ENCODE results near the gene GIGYF2. TPM values are rescaled to one million over a fixed set of nuclear protein-coding genes. Genes with fewer than 3 reads are reported as not detected.

The GIGYF2 gene
- total and polyA plus RNA-seq, 2 of the 13 experiments (the other 11 are each of a cell fraction or from before 2014, with no cell fraction given) = 44.9 to 73.5 TPM

DNA sequence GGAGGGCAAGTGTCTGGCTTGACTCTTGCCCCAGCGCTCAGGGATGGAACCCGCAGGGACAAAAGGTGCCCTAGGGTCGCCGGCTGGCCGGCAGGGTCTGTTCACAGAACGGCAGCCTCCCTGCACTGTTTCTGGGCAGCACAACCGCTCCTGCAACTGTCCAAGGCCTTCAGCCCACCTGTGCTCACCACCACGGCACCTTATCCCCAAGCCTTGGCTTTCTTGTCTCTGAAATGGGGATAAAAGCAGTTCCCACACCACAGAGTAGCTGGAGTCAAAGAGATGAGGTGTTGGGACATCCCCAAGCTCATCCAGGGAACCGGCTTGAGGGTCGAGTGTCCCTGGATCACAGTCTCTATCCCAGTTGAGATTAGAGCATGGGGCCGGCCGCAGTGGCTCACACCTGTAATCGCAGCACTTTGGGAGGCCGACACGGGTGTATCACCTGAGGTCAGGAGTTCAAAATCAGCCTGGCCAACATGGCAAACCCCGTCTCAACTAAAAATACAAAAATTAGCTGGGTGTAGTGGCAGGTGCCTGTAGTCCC is 177.6 kb downstream of the GIGYF2 start (continued):
- TF ChIP-seq, protein P1, sequence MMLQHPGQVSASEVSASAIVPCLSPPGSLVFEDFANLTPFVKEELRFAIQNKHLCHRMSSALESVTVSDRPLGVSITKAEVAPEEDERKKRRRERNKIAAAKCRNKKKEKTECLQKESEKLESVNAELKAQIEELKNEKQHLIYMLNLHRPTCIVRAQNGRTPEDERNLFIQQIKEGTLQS (CRISPR knock-in tag; IDR thresholded peaks at IDR 0.05) = no peak
- no peak for TF ChIP-seq KAT2B (IDR thresholded peaks at IDR 0.05; ENCODE audit: borderline replicate concordance, low read depth, low read length)
- no peak for TF ChIP-seq STAG1 (CRISPR knock-in tag; IDR thresholded peaks at IDR 0.05)
- no peak for TF ChIP-seq YY1 (IDR thresholded peaks at IDR 0.05; ENCODE audit: insufficient read depth, insufficient replicate concordance, low read depth, low read length)
- TF ChIP-seq JDP2 (CRISPR knock-in tag; IDR thresholded peaks at IDR 0.05; ENCODE audit: borderline replicate concordance) = no peak
- no peak for TF ChIP-seq TEAD3 (CRISPR knock-in tag; optimal IDR thresholded peaks at IDR 0.05; ENCODE audit: borderline replicate concordance)
- TF ChIP-seq ZNF430 (CRISPR knock-in tag; IDR thresholded peaks at IDR 0.05) = no peak
- TF ChIP-seq MBD4 (IDR thresholded peaks at IDR 0.05; ENCODE audit: borderline replicate concordance, low read length) = no peak
- TF ChIP-seq ESRRA (CRISPR knock-in tag; IDR thresholded peaks at IDR 0.05; ENCODE audit: low read depth) = no peak
- TF ChIP-seq ZNF550 (CRISPR knock-in tag; IDR thresholded peaks at IDR 0.05; ENCODE audit: borderline replicate concordance) = no peak
- TF ChIP-seq CBFB (CRISPR knock-in tag; IDR thresholded peaks at IDR 0.05) = no peak
- TF ChIP-seq SKI (IDR thresholded peaks at IDR 0.05; ENCODE audit: partially characterized antibody) = no peak
- TF ChIP-seq, protein P2, sequence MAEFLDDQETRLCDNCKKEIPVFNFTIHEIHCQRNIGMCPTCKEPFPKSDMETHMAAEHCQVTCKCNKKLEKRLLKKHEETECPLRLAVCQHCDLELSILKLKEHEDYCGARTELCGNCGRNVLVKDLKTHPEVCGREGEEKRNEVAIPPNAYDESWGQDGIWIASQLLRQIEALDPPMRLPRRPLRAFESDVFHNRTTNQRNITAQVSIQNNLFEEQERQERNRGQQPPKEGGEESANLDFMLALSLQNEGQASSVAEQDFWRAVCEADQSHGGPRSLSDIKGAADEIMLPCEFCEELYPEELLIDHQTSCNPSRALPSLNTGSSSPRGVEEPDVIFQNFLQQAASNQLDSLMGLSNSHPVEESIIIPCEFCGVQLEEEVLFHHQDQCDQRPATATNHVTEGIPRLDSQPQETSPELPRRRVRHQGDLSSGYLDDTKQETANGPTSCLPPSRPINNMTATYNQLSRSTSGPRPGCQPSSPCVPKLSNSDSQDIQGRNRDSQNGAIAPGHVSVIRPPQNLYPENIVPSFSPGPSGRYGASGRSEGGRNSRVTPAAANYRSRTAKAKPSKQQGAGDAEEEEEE (CRISPR knock-in tag; IDR thresholded peaks at IDR 0.05; ENCODE audit: borderline replicate concordance) = no peak
- no peak for TF ChIP-seq ZNF678 (CRISPR knock-in tag; IDR thresholded peaks at IDR 0.05)
- TF ChIP-seq, protein P3, sequence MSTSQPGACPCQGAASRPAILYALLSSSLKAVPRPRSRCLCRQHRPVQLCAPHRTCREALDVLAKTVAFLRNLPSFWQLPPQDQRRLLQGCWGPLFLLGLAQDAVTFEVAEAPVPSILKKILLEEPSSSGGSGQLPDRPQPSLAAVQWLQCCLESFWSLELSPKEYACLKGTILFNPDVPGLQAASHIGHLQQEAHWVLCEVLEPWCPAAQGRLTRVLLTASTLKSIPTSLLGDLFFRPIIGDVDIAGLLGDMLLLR (CRISPR knock-in tag; IDR thresholded peaks at IDR 0.05) = no peak
- TF ChIP-seq RAD21 (CRISPR knock-in tag; IDR thresholded peaks at IDR 0.05) = no peak
- TF ChIP-seq, protein P4, sequence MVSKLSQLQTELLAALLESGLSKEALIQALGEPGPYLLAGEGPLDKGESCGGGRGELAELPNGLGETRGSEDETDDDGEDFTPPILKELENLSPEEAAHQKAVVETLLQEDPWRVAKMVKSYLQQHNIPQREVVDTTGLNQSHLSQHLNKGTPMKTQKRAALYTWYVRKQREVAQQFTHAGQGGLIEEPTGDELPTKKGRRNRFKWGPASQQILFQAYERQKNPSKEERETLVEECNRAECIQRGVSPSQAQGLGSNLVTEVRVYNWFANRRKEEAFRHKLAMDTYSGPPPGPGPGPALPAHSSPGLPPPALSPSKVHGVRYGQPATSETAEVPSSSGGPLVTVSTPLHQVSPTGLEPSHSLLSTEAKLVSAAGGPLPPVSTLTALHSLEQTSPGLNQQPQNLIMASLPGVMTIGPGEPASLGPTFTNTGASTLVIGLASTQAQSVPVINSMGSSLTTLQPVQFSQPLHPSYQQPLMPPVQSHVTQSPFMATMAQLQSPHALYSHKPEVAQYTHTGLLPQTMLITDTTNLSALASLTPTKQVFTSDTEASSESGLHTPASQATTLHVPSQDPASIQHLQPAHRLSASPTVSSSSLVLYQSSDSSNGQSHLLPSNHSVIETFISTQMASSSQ (IDR thresholded peaks at IDR 0.05; ENCODE audit: low read depth) = no peak
- TF ChIP-seq, protein P4 (CRISPR knock-in tag; IDR thresholded peaks at IDR 0.05; ENCODE audit: borderline replicate concordance) = no peak
- no peak for TF ChIP-seq ZNF367 (CRISPR knock-in tag; IDR thresholded peaks at IDR 0.05; ENCODE audit: borderline replicate concordance)
- no peak for TF ChIP-seq ZNF441 (CRISPR knock-in tag; IDR thresholded peaks at IDR 0.05; ENCODE audit: borderline replicate concordance)
- 0 out of 2 replicates have a peak, but pooled peaks have one; percentile 3 for TF ChIP-seq ZBTB20 (CRISPR knock-in tag; IDR thresholded peaks at IDR 0.05; ENCODE audit: borderline replicate concordance, low read depth)
- TF ChIP-seq, protein P5, sequence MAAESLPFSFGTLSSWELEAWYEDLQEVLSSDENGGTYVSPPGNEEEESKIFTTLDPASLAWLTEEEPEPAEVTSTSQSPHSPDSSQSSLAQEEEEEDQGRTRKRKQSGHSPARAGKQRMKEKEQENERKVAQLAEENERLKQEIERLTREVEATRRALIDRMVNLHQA (CRISPR knock-in tag; IDR thresholded peaks at IDR 0.05) = no peak
- TF ChIP-seq, protein P6, sequence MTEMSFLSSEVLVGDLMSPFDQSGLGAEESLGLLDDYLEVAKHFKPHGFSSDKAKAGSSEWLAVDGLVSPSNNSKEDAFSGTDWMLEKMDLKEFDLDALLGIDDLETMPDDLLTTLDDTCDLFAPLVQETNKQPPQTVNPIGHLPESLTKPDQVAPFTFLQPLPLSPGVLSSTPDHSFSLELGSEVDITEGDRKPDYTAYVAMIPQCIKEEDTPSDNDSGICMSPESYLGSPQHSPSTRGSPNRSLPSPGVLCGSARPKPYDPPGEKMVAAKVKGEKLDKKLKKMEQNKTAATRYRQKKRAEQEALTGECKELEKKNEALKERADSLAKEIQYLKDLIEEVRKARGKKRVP (CRISPR knock-in tag; IDR thresholded peaks at IDR 0.05) = no peak
